Activated CD4-positive, alpha-beta T cell treated with anti-CD3 and anti-CD28 coated beads for 48 hours (primary cell): ENCODE data around the gene OGDH.

Experiments used
- DNase-seq: peaks from one replicate; pipeline ENCODE4 v3.0.0-alpha.2; 2020

The OGDH gene

GRCh38 chr7:44621750-44622103, 15.3 kb downstream of the OGDH start:
- DNase-seq = no peak

GRCh38 chr7:44622342-44623151, 16.1 kb downstream of the OGDH start:
- peak; percentile 60 for DNase-seq

DNA sequence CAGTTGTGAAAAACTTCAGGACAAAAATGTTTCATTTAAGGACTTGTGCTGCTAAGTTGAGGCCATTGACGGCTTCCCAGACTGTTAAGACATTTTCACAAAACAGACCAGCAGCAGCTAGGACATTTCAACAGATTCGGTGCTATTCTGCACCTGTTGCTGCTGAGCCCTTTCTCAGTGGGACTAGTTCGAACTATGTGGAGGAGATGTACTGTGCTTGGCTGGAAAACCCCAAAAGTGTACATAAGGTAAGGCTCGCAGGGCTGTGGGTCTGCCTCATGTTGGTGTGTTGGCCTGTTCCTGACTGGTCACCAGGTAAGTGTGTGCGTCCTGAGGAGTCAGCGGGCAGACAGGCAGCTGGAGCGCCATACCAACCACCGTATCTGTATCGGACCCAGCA, 17.9 kb downstream of the OGDH start:
- no peak for DNase-seq

GRCh38 chr7:44625526-44626471, 19.4 kb downstream of the OGDH start:
- no peak for DNase-seq

DNA sequence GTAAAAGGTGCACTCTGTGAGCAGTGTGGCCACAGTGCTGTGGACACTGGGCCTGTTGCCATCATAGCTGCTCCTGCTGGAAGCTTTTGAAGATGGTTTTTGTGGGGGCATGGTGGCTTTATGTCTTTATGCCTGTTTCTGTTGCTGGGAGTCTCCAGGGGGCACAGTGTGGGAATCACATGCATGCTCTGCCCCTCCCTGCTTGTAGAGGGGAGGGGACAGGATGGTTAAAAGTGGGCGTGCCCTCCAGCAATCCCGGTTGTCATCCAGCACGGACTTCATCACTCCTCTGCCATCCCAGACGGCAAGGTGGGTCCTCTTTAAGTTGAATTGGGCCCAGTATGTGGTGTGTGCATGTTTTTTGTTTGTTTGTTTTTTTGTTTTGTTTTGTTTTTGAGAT, 20.2 kb downstream of the OGDH start:
- no peak for DNase-seq

- no peak for DNase-seq
Measured at GRCh38 chr7:44629829-44630522, 23.5 kb downstream of the OGDH start.

GRCh38 chr7:44630792-44631457, 24.5 kb downstream of the OGDH start:
- DNase-seq = no peak

- DNase-seq = no peak
Measured at GRCh38 chr7:44631458-44632115, 25.2 kb downstream of the OGDH start.

DNA sequence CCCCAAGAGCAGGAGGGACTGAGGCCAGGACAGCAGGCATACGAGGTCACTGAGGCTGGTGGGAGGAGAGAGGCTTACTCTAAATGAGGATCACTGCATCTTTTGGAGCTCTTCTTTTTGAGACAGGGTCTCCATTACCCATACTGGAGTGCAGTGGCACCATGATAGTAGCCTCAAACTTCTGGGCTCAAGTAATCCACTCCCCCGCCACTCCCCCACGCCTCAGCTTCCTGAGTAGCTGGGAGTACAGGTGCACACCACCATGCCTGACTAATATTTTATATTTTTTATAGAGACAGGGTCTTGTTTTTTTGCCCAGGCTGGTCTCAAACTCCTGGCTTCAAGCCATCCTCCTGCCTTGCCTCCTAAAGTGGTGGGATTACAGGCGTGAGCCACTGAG, 25.8 kb downstream of the OGDH start:
- no peak for DNase-seq

GRCh38 chr7:44633254-44634186, 27.1 kb downstream of the OGDH start:
- peak; percentile 68 for DNase-seq

DNA sequence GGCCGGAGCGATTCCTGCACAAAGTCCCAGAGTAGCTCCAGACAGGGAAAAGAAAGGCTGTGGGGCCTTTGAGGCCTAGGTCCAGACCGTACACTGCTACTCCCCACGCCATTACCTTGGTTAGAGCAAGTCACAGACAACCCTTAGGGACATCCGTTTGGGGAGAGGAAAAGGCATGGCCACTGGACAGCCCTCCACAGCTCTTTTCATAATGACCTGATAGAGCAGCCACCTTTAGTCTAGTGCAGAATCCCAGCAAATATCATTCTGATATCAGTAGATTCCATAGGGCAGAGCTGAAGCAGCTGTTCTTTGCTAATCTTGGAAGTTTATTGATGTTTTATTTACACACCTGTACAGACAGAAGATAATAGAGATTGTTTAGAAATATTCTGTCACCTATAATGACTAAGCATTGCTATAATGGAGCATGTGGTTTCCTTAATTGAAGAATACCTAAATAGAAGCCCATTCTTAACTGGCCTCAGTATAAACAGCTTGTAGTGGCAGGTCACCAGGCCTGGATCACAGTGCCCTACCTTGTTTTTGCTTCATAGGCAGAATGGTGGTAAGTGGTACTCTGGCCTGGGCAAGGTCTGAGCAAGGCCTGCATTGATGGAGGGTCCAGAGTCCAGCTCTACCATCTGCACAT, 27.9 kb downstream of the OGDH start:
- DNase-seq = no peak

DNA sequence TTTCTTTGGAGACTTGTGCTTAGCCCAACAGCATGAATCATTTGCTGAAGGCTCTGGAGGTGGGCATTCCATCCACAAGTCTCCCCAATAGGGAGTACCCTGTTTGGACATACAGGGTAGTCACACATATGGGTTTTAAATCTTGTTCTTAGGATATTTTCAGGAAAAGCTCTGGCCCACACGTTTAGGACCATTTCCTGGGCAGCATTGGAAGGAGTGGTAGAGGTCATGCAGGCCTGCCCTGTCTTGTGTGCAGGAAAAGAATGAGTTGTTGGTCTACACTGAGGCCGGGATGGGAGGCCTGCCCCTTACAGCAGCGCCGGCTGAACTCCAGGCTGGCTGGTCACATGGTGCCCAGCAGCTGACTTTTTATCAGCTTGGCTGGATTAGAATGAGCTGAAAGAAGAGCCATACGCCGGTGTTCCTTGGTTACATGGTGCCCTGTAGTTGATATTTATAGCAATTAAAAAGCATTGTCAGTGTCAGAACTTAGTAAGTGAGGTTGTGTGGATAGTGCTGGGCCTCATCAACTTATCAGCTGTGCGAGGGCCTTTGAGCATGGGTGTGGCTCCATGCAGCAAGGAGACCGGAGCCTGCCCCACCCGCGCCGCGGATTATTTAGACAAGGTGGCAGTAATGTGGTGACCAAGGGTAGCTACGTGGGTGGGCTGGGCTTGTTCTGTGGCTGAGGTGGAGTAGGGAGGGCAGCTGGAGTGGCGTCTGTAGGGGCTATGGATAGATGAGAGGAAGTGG, 28.6 kb downstream of the OGDH start:
- DNase-seq = no peak

- DNase-seq = no peak
Measured at GRCh38 chr7:44636041-44636584, 29.7 kb downstream of the OGDH start.

- no peak for DNase-seq
Measured at GRCh38 chr7:44636926-44637325, 30.5 kb downstream of the OGDH start.

GRCh38 chr7:44637788-44638594, 31.6 kb downstream of the OGDH start:
- peak; percentile 85 for DNase-seq

DNA sequence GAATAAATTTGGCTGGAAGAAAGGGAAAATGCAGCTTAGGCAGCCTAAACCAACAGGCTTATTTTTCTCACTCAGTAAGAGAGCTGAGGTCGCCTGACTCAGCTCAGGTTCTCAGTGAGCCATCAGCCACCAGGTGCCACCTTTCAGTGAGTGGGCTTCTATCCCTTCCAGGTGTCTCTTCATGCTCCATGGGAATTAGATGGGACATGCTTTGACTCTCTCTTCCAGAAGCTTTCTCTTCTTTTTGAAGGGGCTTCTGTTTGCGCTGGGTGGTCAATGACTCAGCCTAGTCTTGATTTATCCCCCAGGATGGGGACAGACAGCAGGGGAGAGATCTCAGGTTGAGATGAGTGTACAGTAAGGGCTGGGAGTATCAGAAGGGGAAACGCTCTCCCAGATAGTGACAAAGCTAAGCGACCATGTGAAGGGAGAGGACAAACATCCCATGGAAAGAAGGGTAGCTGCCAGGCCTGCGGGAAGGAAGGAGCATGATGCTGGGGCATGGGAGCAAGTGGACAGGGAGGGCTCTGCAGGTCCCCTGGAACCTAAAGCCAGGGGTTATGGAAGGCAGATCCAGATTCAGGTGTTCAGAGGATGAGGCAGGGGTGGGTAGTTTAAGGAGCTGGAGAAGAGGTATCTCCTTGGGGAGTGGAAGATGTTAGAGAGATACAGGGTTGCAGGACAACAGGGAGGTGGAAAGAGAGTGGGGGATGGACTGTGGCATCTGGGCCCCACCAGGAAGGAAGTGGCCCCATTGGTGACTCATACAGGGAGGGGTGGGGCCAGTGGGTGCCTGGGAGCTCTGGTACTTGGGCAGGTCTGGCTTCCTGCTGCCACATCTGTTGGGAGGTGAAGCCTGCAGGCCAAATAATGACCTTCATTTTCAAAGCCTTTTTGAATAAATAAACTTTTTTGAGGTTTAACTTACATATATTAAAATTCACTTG, 32.5 kb downstream of the OGDH start:
- peak; percentile 87 for DNase-seq

GRCh38 chr7:44639671-44640321, 33.4 kb downstream of the OGDH start:
- no peak for DNase-seq
